K562 (cell line): ENCODE results near the gene CSF1. TPM values are rescaled to one million over a fixed set of nuclear protein-coding genes. Genes with fewer than 3 reads are reported as not detected.

ENCODE experiments used
- CSDE1 ChIP-seq, 2 experiments: fragments of 450-650 bp; IDR thresholded peaks; 2 replicates each; pipeline ENCODE4 v1.6.1; 2016; ENCODE audit warnings: mild to moderate bottlenecking in 1 of 2
- ESRRB ChIP-seq: fragments of 250-450 bp; sonication (Bioruptor Pico); IDR thresholded peaks from 2 replicates; pipeline ENCODE4 v1.5.0; 2020; ENCODE audit warnings: mild to moderate bottlenecking, moderate library complexity, borderline replicate concordance
- FOXP1 ChIP-seq: sonication (generic); formaldehyde crosslinking; IDR thresholded peaks from 2 replicates; pipeline ENCODE4 v1.8.0; 2022; ENCODE audit warnings: mild to moderate bottlenecking, missing genetic modification reagents
- JUND ChIP-seq, 2 experiments: IDR thresholded peaks; 2 replicates in 1 of 2; 3 replicates in 1 of 2; pipeline ENCODE4 v1.6.1; 2011; ENCODE audit warnings: borderline replicate concordance in 2 of 2, low read depth in 2 of 2, low read length in 2 of 2, improper control_type of control experiment in 1 of 2, missing biosample characterization in 1 of 2, missing genetic modification characterization in 1 of 2, missing genetic modification reagents in 1 of 2
- NR2C2 ChIP-seq, 2 experiments: fragments of 200-800 bp in 1 of 2; sonication (Bioruptor generic) in 1 of 2; sonication (generic) in 1 of 2; formaldehyde crosslinking in 1 of 2; IDR thresholded peaks; 2 replicates each; pipeline versions ENCODE4 v1.6.1 to v1.8.0; 2016 to 2022; ENCODE audit warnings: mild to moderate bottlenecking in 1 of 2, missing compliant biosample characterization in 1 of 2, missing genetic modification characterization in 1 of 2, missing genetic modification reagents in 1 of 2
- PRMT5 ChIP-seq: sonication (generic); formaldehyde crosslinking; IDR thresholded peaks from 2 replicates; pipeline ENCODE4 v1.5.0; 2020; ENCODE audit warnings: missing genetic modification reagents
- SAFB ChIP-seq: fragments of 200-400 bp; formaldehyde crosslinking; IDR thresholded peaks from 2 replicates; pipeline ENCODE4 v1.6.1; 2017; ENCODE audit warnings: low read depth, low read length, borderline replicate concordance
- STAT5A ChIP-seq: IDR thresholded peaks from 2 replicates; pipeline ENCODE4 v1.6.1; 2012; ENCODE audit warnings: low read length, inconsistent platforms, borderline replicate concordance
- THRAP3 ChIP-seq: fragments of 450-650 bp; IDR thresholded peaks from 2 replicates; pipeline ENCODE4 v1.6.1; 2016; ENCODE audit warnings: mild to moderate bottlenecking, inconsistent platforms, borderline replicate concordance
- XRCC3 ChIP-seq: fragments of 450-650 bp; IDR thresholded peaks from 2 replicates; pipeline ENCODE4 v1.6.1; 2017; ENCODE audit warnings: mild to moderate bottlenecking, moderate library complexity
- YBX1 ChIP-seq: fragments of 450-650 bp; IDR thresholded peaks from 2 replicates; pipeline ENCODE4 v1.7.1; 2016; ENCODE audit warnings: mild to moderate bottlenecking
- YY1 ChIP-seq, 3 experiments: IDR thresholded peaks; 2 replicates each; pipeline ENCODE4 v1.6.1; 2011; ENCODE audit warnings: low read length in 2 of 3, mild to moderate bottlenecking in 2 of 3, moderate library complexity in 2 of 3, borderline replicate concordance in 1 of 3, control low read depth in 1 of 3, low read depth in 1 of 3; ENCODE audit not compliant: insufficient read depth in 3 of 3, insufficient replicate concordance in 2 of 3, control insufficient read depth in 1 of 3, insufficient read length in 1 of 3; ENCODE audit errors: extremely low read depth in 1 of 3
- ZFP1 ChIP-seq: fragments of 450-650 bp; formaldehyde crosslinking; IDR thresholded peaks from 2 replicates; pipeline ENCODE4 v1.4.0; 2020; ENCODE audit warnings: mild to moderate bottlenecking, mixed read lengths
- ZNF274 ChIP-seq: IDR thresholded peaks from 2 replicates; pipeline ENCODE4 v1.6.1; 2011; ENCODE audit warnings: low read depth, mild to moderate bottlenecking, low read length, moderate library complexity, borderline replicate concordance
- ZNF76 ChIP-seq: fragments of 250-450 bp; sonication (Bioruptor Pico); IDR thresholded peaks from 2 replicates; pipeline ENCODE4 v1.4.0; 2020; ENCODE audit warnings: mild to moderate bottlenecking, moderate library complexity, borderline replicate concordance
- polyA plus RNA-seq, 8 experiments: library from polyadenylated mRNA; depleted of rRNA in 4 of 8; stranded (reverse) in 5 of 8; unstranded in 3 of 8; fragments of >200 nt; fragmentation: Nextera tagmentation in 2 of 8; fragmentation: Illumina TruSeq in 1 of 8; extraction: Ambion mirVana in 2 of 8; extraction: Trizol in 1 of 8; gene quantifications; 2 replicates each; pipeline versions ENCODE4 v1.2.1 to v1.2.3, GENCODE V29; 2011 to 2014; ENCODE audit warnings: inconsistent platforms in 1 of 8, missing spikeins in 1 of 8
- total RNA-seq, 7 experiments: library from RNA; depleted of rRNA in 6 of 7; stranded (reverse); fragments of >200 nt in 6 of 7; fragmentation: Illumina TruSeq in 2 of 7; extraction: Trizol in 2 of 7; gene quantifications; 2 replicates each; pipeline versions ENCODE4 v1.2.1 to v1.2.3, GENCODE V29; 2011 to 2021; ENCODE audit warnings: low replicate concordance in 1 of 7
- TF ChIP-seq, protein P1 (sequence below): fragments of 250-450 bp; sonication (Bioruptor Pico); IDR thresholded peaks from 2 replicates; pipeline ENCODE4 v1.8.0; 2022; ENCODE audit warnings: moderate library complexity, mild to moderate bottlenecking, inconsistent platforms
- TF ChIP-seq, protein P2 (sequence below): fragments of 200-800 bp; sonication (Bioruptor generic); IDR thresholded peaks from 2 replicates; pipeline ENCODE4 v1.6.1; 2017; ENCODE audit warnings: missing genetic modification characterization, missing compliant biosample characterization
- TF ChIP-seq, protein P3 (sequence below): fragments of 450-650 bp; IDR thresholded peaks from 2 replicates; pipeline ENCODE4 v1.6.1; 2017; ENCODE audit warnings: mild to moderate bottlenecking, moderate library complexity
- TF ChIP-seq, protein P4 (sequence below): sonication (generic); formaldehyde crosslinking; IDR thresholded peaks from 2 replicates; pipeline ENCODE4 v1.9.0; 2022; ENCODE audit warnings: mild to moderate bottlenecking, missing genetic modification reagents
- TF ChIP-seq, protein P5 (sequence below), 2 experiments: fragments of 450-650 bp; IDR thresholded peaks; 2 replicates each; pipeline ENCODE4 v1.6.1; 2016

Gene CSF1
- total and polyA plus RNA-seq, 9 of the 15 experiments (the other 6 are each of a cell fraction or from before 2014, with no cell fraction given) = 0.18 to 11.8 (median 2.8) TPM

DNA sequence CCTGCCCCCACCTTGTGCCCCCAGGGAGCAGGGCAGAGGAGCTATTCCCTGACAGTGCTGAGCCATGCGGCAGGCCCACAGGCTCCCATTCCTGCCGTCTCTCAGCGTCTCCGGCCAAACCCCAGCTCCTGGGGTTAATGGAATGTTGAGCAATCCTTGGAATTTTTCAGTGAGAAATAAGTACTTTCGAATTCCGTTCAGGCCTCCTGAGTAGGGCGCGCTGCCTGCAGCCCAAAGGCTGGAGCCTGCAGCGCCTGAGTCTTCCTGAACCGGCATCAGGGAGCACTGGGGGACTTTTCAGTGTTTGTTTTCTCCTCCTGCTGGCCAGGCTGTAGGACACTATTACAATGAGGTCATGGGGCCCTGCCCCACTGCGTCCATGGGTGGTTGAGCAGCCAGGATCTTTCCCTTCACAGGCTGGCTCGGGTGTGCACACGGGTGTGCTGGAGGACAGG lies 33.3 kb upstream of the CSF1 start (continued):
- TF ChIP-seq, protein P1, sequence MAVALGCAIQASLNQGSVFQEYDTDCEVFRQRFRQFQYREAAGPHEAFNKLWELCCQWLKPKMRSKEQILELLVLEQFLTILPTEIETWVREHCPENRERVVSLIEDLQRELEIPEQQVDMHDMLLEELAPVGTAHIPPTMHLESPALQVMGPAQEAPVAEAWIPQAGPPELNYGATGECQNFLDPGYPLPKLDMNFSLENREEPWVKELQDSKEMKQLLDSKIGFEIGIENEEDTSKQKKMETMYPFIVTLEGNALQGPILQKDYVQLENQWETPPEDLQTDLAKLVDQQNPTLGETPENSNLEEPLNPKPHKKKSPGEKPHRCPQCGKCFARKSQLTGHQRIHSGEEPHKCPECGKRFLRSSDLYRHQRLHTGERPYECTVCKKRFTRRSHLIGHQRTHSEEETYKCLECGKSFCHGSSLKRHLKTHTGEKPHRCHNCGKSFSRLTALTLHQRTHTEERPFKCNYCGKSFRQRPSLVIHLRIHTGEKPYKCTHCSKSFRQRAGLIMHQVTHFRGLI (CRISPR knock-in tag) = no peak
- TF ChIP-seq, protein P2, sequence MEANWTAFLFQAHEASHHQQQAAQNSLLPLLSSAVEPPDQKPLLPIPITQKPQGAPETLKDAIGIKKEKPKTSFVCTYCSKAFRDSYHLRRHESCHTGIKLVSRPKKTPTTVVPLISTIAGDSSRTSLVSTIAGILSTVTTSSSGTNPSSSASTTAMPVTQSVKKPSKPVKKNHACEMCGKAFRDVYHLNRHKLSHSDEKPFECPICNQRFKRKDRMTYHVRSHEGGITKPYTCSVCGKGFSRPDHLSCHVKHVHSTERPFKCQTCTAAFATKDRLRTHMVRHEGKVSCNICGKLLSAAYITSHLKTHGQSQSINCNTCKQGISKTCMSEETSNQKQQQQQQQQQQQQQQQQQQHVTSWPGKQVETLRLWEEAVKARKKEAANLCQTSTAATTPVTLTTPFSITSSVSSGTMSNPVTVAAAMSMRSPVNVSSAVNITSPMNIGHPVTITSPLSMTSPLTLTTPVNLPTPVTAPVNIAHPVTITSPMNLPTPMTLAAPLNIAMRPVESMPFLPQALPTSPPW (CRISPR knock-in tag) = 0 out of 2 replicates have a peak, but pooled peaks have one; percentile 17
- TF ChIP-seq FOXP1 (no peak), CSDE1 (IDR thresholded peaks at IDR 0.05) (no peak), YY1 (IDR thresholded peaks at IDR 0.05; ENCODE audit: borderline replicate concordance in 1 of 3, control insufficient read depth in 1 of 3, extremely low read depth in 1 of 3, insufficient read depth in 3 of 3, insufficient read length in 1 of 3, insufficient replicate concordance in 2 of 3, low read depth in 1 of 3, low read length in 2 of 3) (no peak), XRCC3 (no peak), NR2C2 (CRISPR knock-in tag; IDR thresholded peaks at IDR 0.05) (no peak), NR2C2 (tag; IDR thresholded peaks at IDR 0.05) (peak; percentile 27; the same call in 1 of the 2 replicates), ZNF274 (no peak), YBX1 (no peak), ZNF76 (CRISPR knock-in tag) (no peak), ESRRB (CRISPR knock-in tag) (no peak), PRMT5 (CRISPR knock-in tag) (no peak), STAT5A (no peak), THRAP3 (no peak), SAFB (no peak), JUND (IDR thresholded peaks at IDR 0.05; ENCODE audit: borderline replicate concordance, low read depth, low read length) (peak; percentile 38; the same call in 1 of the 2 replicates), JUND (tag; IDR thresholded peaks at IDR 0.05; ENCODE audit: borderline replicate concordance, low read depth, low read length) (0 out of 3 replicates have a peak, but pooled peaks have one; percentile 20), ZFP1 (no peak)
- TF ChIP-seq, protein P3, sequence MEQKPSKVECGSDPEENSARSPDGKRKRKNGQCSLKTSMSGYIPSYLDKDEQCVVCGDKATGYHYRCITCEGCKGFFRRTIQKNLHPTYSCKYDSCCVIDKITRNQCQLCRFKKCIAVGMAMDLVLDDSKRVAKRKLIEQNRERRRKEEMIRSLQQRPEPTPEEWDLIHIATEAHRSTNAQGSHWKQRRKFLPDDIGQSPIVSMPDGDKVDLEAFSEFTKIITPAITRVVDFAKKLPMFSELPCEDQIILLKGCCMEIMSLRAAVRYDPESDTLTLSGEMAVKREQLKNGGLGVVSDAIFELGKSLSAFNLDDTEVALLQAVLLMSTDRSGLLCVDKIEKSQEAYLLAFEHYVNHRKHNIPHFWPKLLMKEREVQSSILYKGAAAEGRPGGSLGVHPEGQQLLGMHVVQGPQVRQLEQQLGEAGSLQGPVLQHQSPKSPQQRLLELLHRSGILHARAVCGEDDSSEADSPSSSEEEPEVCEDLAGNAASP = no peak
- TF ChIP-seq, protein P4, sequence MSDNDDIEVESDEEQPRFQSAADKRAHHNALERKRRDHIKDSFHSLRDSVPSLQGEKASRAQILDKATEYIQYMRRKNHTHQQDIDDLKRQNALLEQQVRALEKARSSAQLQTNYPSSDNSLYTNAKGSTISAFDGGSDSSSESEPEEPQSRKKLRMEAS = 0 out of 2 replicates have a peak, but pooled peaks have one; percentile 15
- TF ChIP-seq, protein P5, sequence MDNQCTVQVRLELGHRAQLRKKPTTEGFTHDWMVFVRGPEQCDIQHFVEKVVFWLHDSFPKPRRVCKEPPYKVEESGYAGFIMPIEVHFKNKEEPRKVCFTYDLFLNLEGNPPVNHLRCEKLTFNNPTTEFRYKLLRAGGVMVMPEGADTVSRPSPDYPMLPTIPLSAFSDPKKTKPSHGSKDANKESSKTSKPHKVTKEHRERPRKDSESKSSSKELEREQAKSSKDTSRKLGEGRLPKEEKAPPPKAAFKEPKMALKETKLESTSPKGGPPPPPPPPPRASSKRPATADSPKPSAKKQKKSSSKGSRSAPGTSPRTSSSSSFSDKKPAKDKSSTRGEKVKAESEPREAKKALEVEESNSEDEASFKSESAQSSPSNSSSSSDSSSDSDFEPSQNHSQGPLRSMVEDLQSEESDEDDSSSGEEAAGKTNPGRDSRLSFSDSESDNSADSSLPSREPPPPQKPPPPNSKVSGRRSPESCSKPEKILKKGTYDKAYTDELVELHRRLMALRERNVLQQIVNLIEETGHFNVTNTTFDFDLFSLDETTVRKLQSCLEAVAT (IDR thresholded peaks at IDR 0.05) = 0 out of 4 replicates have a peak, but pooled peaks of 1 of the 2 experiments have one; percentile 46
